Effector memory CD8-positive, alpha-beta T cell (primary cell): Measurements from ENCODE around the gene MYADML2.
"Not testable (repeated sequence)": the region's sequence is repeated elsewhere in the genome, so short reads cannot be mapped to it uniquely, and the experiment has no call there.

Source experiments
- ATAC-seq: fragments of 150-1000 bp; cut with Tn5 transposase; replicated peaks from 2 replicates; pipeline ENCODE4 v1.10.0; 2021; ENCODE audit warnings: mild to moderate bottlenecking, moderate library complexity
- DNase-seq, 3 experiments: peaks; one replicate each; pipeline ENCODE4 v3.0.0; 2021
- H3K27ac Mint-ChIP-seq, 2 donors: one replicate each; pipeline ENCODE4 v1.8.0; 2022; ENCODE audit warnings: mild to moderate bottlenecking in 2 of 2, mixed read lengths in 2 of 2, moderate library complexity in 2 of 2
- H3K27me3 Mint-ChIP-seq, 2 donors: one replicate each; pipeline ENCODE4 v1.8.0; 2022; ENCODE audit warnings: mixed read lengths in 2 of 2
- H3K36me3 Mint-ChIP-seq: one replicate; pipeline ENCODE4 v1.8.0; 2022; ENCODE audit warnings: mild to moderate bottlenecking, moderate library complexity, mixed read lengths; ENCODE audit not compliant: insufficient read depth
- H3K4me1 Mint-ChIP-seq, 2 donors: one replicate each; pipeline ENCODE4 v1.8.0; 2022; ENCODE audit warnings: low read depth in 2 of 2, mixed read lengths in 2 of 2
- H3K4me3 Mint-ChIP-seq, 2 donors: one replicate each; pipeline ENCODE4 v1.8.0; 2022; ENCODE audit warnings: mild to moderate bottlenecking in 2 of 2, mixed read lengths in 2 of 2, moderate library complexity in 2 of 2
- H3K9me3 Mint-ChIP-seq, 2 donors: one replicate each; pipeline ENCODE4 v1.8.0; 2022; ENCODE audit warnings: mixed read lengths in 2 of 2

The MYADML2 gene

GRCh38 chr17:81924557-81925532 is 22.2 kb downstream of the MYADML2 start:
- peaks cover 35% of the 10 kb centered on the region for H3K36me3 Mint-ChIP-seq
- no peak for ATAC-seq
- H3K27ac Mint-ChIP-seq: peak overlapping the region; percentile 84 to 87
- DNase-seq: no peak
- peaks cover 6 to 7% of the 10 kb centered on the region in 2 donors for H3K4me1 Mint-ChIP-seq
- peak overlapping the region in 1 of 2 donors; percentile 77 for H3K4me3 Mint-ChIP-seq
- H3K27me3 Mint-ChIP-seq: peaks cover 0 to 13% of the 10 kb centered on the region in 2 donors
- no peaks in the 10 kb centered on the region for H3K9me3 Mint-ChIP-seq

- Mint-ChIP-seq H3K4me1 (peaks cover 6 to 10% of the 10 kb centered on the region in 2 donors), H3K4me3 (no peak overlapping the region), H3K27me3 (peaks cover 0 to under 1% of the 10 kb centered on the region in 2 donors), H3K27ac (no peak overlapping the region), H3K9me3 (no peaks in the 10 kb centered on the region), H3K36me3 (peaks cover 35% of the 10 kb centered on the region)
- ATAC-seq (no peak), DNase-seq (no peak)
Observed at GRCh38 chr17:81923302-81924260, 23.5 kb downstream of the MYADML2 start.

DNA sequence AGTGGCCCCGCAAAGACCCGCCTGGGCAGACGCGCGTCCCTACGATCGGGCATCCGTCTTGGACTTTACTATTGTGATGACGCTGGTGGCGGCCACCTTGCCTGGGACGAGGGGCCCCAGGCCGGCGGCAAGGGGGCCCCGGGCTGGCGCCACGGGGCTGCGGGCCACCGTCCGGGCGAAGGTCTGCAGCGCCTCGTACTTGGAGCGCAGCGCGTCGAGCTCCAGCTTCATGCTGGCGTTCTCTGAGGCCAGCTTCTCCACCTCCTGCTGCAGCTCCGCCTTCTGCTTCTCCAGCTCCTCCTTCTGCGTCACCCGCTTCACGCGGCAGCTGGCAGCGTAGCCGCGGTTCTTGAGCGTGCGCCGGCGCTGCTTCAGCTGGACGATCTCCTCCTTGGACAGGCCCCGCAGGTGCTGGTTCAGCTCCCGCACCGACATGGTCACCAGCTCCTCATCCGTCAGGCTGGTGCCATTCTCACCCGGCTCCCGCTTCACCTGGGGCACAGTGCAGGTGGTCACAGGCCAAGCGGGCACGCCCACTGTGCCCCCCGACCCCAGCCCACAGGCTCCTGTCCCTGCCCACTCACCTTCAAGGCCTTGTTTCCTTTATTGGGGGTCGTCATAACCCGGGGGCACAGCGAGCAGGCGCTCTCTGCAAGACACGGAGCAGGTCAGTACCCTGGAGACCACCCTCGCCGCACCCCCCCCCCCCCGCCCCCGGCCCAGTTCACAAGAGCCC is 24.3 kb downstream of the MYADML2 start:
- DNase-seq (no peak), ATAC-seq (no peak)
- Mint-ChIP-seq H3K9me3 (no peaks in the 10 kb centered on the region), H3K27me3 (no peaks in the 10 kb centered on the region), H3K4me3 (no peak overlapping the region), H3K36me3 (peaks cover 35% of the 10 kb centered on the region), H3K4me1 (peaks cover 11 to 14% of the 10 kb centered on the region in 2 donors), H3K27ac (no peak overlapping the region)

DNA sequence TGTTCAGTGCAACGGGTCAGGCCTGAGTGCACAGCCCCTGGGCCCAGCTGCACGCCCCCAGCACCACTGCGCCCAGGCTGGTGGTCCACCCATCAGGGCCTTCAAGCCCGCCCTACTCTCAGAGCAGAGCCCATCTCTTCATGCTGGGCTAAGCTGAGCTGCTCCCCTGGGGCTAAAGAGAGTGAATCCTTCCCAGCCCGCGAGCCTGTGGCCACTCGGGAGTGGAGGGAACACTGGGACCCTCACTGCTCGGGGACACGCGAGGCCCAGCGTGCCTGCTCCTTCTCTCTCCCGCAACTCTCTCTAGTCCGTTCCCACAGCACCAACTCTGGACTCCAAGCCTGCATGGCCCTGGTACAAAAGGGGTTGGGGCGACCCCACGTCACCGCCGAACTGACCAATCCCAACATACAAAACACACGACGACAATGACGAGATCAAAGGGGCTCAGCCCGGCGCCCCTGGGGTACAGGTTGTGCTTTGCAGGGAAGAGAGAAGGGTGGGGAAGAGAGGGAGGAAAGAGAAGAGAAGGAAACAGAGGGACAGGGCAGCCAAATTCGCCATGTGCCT is 25.0 kb downstream of the MYADML2 start:
- Mint-ChIP-seq H3K36me3 (peaks cover 32% of the 10 kb centered on the region), H3K4me3 (no peak overlapping the region), H3K4me1 (peaks cover 15 to 18% of the 10 kb centered on the region in 2 donors), H3K9me3 (no peaks in the 10 kb centered on the region), H3K27ac (no peak overlapping the region), H3K27me3 (no peaks in the 10 kb centered on the region)
- DNase-seq (no peak), ATAC-seq (no peak)

- no peaks in the 10 kb centered on the region for H3K27me3 Mint-ChIP-seq
- H3K27ac Mint-ChIP-seq: no peak overlapping the region
- no peak for ATAC-seq
- no peaks in the 10 kb centered on the region for H3K9me3 Mint-ChIP-seq
- H3K4me3 Mint-ChIP-seq: no peak overlapping the region
- H3K36me3 Mint-ChIP-seq: peaks cover 31% of the 10 kb centered on the region
- H3K4me1 Mint-ChIP-seq: peaks cover 17 to 21% of the 10 kb centered on the region in 2 donors
- no peak for DNase-seq
Observed at GRCh38 chr17:81921537-81921862, 25.5 kb downstream of the MYADML2 start.

- no peak overlapping the region for H3K27ac Mint-ChIP-seq
- H3K9me3 Mint-ChIP-seq: no peaks in the 10 kb centered on the region
- no peak for ATAC-seq
- H3K4me3 Mint-ChIP-seq: peak overlapping the region in 1 of 2 donors; percentile 27
- peaks cover 13 to 17% of the 10 kb centered on the region in 2 donors for H3K4me1 Mint-ChIP-seq
- H3K27me3 Mint-ChIP-seq: no peaks in the 10 kb centered on the region
- H3K36me3 Mint-ChIP-seq: peaks cover 33% of the 10 kb centered on the region
- no peak for DNase-seq
Observed at GRCh38 chr17:81920612-81921536, 26.2 kb downstream of the MYADML2 start.

DNA sequence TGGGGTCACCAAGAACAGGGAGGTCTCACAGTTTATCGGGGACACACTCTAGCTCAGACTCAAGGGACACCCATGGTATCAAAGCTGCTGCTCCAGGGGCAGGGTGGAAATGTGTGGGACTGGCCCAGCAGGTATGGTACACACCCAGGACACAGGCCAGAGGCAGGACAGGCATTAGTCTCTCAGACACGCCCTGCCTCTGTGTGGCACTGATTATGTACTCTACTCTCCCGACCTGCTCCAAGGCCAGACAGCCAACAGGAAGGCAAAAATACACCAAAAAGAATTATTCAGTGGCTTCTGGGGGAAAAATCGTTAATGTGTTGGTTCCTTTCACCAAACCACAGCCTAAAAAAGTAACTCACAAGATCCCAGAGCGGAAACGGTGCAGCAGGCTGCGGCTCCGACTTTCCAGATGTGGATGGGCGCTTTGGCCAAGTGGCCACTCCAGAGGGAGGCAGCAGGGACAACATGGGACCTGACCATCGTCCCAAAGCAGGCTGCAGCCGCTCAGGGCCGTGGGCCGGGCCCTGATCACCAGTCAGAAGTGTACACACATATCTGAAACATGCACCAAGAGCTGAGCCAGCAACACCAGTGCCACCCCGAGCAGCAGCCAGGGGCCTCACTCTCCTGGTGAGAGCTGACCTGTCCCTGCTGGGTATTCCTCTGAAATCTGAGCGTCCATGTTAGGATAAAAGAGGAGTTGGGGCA is 28.0 kb downstream of the MYADML2 start:
- H3K4me1 Mint-ChIP-seq: peaks cover 16 to 20% of the 10 kb centered on the region in 2 donors
- H3K36me3 Mint-ChIP-seq: peaks cover 44% of the 10 kb centered on the region
- H3K4me3 Mint-ChIP-seq: peak overlapping the region in 1 of 2 donors; percentile 85
- peak overlapping the region in 1 of 2 donors; percentile 38 for H3K27ac Mint-ChIP-seq
- H3K27me3 Mint-ChIP-seq: no peaks in the 10 kb centered on the region
- no peak for DNase-seq
- H3K9me3 Mint-ChIP-seq: no peaks in the 10 kb centered on the region
- ATAC-seq: no peak

DNA sequence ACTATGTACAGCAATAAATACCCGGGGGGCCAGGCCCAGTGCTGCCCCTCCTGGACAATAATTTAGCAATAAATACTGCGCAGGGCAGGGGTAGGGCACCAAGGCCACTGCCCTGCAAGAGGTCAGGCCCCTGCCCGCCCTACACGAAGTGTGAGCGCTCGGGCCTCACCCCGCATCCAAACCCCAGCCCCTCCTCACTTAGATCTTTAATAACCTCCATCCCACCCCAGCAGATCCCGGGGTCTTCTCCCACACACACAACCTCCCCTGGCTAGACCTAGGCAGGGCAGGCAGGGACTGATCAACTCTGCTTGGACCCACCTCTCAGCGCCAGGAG is 28.7 kb downstream of the MYADML2 start:
- DNase-seq, H3K27me3 Mint-ChIP-seq, H3K9me3 Mint-ChIP-seq: not testable (repeated sequence)
- peak overlapping the region; percentile 85 to 90 for H3K4me3 Mint-ChIP-seq
- peaks cover 16 to 20% of the 10 kb centered on the region in 2 donors for H3K4me1 Mint-ChIP-seq
- ATAC-seq: peak; percentile 21
- H3K36me3 Mint-ChIP-seq: peaks cover 49% of the 10 kb centered on the region
- H3K27ac Mint-ChIP-seq: peak overlapping the region; percentile 86 to 90

DNA sequence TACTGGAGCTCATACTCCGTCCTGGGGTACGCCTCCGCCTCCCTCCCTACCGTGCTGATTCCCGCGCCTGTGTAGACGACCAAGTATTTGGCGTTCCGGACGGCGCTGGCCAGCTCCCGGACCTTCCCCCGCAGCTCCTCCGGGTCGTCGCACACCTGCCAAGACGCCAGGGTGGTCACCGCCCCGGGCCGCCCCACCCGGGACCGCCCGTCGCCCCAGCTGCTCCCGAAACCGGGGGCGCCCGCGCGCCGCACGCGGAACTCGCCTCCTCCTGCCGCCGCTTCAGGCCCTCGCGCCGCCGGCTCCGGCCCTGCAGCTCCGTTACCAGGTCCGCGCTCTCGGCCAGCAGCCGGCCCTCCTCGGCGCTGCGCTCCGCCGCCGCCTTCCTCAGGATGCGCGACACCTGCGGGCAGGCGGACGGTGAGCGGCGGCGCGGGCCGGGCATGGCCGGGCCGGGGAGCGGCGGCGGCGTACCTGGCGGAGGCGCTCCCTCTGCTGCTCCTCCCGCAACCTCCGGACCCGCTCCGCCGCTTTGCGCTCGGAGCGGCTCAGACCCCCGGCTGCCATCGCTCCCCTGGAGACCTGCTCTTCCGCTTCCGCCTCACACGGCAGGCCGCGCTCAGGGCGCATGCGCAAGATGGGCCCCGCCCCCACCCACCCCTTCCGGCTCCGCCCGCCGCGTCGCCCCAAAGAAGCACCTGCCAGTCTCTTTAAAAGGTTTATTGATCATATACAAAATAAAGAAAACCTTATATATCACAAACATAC is 29.3 kb downstream of the MYADML2 start, which contains the start of gene SIRT7:
Gene SIRT7 (minus strand): TSS at position 612 of the 768 bp plus-strand sequence. CDS start 45 bp downstream, at position 567.
- Mint-ChIP-seq H3K4me3 (peak within 1 kb of the TSS; percentile 85 to 90), H3K27ac (peak within 1 kb of the TSS; percentile 86 to 90), H3K4me1 (peaks cover 19 to 20% of the 10 kb centered on the region in 2 donors), H3K9me3 (no peaks in the 10 kb centered on the region), H3K36me3 (peaks cover 54% of the 10 kb centered on the region), H3K27me3 (no peaks in the 10 kb centered on the region)
- DNase-seq (peak; percentile 65 to 71 (median 69)), ATAC-seq (peak; percentile 91)

- Mint-ChIP-seq H3K27ac (peak overlapping the region in 1 of 2 donors; percentile 86), H3K4me1 (peaks cover 23 to 24% of the 10 kb centered on the region in 2 donors), H3K9me3 (no peaks in the 10 kb centered on the region), H3K4me3 (peak overlapping the region; percentile 85 to 90), H3K36me3 (peaks cover 63% of the 10 kb centered on the region), H3K27me3 (no peaks in the 10 kb centered on the region)
- DNase-seq (no peak), ATAC-seq (no peak)
Observed at GRCh38 chr17:81916234-81917001, 30.6 kb downstream of the MYADML2 start.
